Stomach (tissue), 9 donors: ENCODE results near the gene MAP7. TPM values are rescaled to one million over a fixed set of nuclear protein-coding genes. Genes with fewer than 3 reads are reported as not detected.

Experiments used
- DNase-seq, 2 donors: peaks; one replicate each; pipeline versions ENCODE4 v3.0.0 to v3.0.0-alpha.2; 2013 to 2019
- H3K27ac ChIP-seq, 5 donors: fragments of 200-600 bp in 4 of 5; sonication (generic) in 4 of 5; one replicate each; pipeline ENCODE4 v1.5.1; 2013 to 2019; ENCODE audit warnings: mild to moderate bottlenecking in 1 of 5, moderate library complexity in 1 of 5
- H3K27me3 ChIP-seq, 3 donors: fragments of 200-600 bp; sonication (generic); one replicate each; pipeline ENCODE4 v1.5.1; 2017 to 2019; ENCODE audit warnings: mixed run types in 1 of 3
- H3K36me3 ChIP-seq, 4 donors: fragments of 200-600 bp; sonication (generic); 1 replicate in 3 of 4; 2 replicates in 1 of 4; pipeline ENCODE4 v1.5.1; 2016 to 2019
- H3K4me1 ChIP-seq, 4 donors: fragments of 200-600 bp; sonication (generic); one replicate each; pipeline ENCODE4 v1.5.1; 2016 to 2019
- H3K4me3 ChIP-seq, 4 donors: fragments of 200-600 bp; sonication (generic) in 3 of 4; one replicate each; pipeline ENCODE4 v1.5.1; 2016 to 2019; ENCODE audit warnings: mild to moderate bottlenecking in 1 of 4
- H3K9me3 ChIP-seq, 4 donors: fragments of 200-600 bp; sonication (generic); one replicate each; pipeline ENCODE4 v1.5.1; 2016 to 2019
- EP300 ChIP-seq: sonication (generic); formaldehyde crosslinking; IDR thresholded peaks from one replicate; pipeline ENCODE4 v1.6.1; 2017; ENCODE audit warnings: antibody characterized with exemption
- POLR2A ChIP-seq, 4 donors: fragments of 450-650 bp; IDR thresholded peaks; one replicate each; pipeline ENCODE4 v1.6.1; 2016; ENCODE audit warnings: antibody characterized with exemption in 4 of 4, control low read depth in 2 of 4, mild to moderate bottlenecking in 1 of 4, moderate library complexity in 1 of 4
- POLR2AphosphoS5 ChIP-seq, 3 donors: sonication (generic); formaldehyde crosslinking; IDR thresholded peaks; one replicate each; pipeline ENCODE4 v1.6.1; 2016; ENCODE audit warnings: antibody characterized with exemption in 3 of 3
- WGBS, 5 donors: extraction: QIAGEN DNeasy Blood & Tissue Kit in 3 of 5; methylation state at CpG; one replicate each; pipeline versions ENCODE4 v1.1.5 to v1.1.7; 2013 to 2018; 5-methylcytosine and 5-hydroxymethylcytosine counted together
- intact Hi-C: fragments of 100-400 bp; cut with DNase I; formaldehyde crosslinking; loops from one replicate; pipeline ENCODE4 v1.15.1; 2023; ENCODE audit warnings: low total_unique reads
- polyA plus RNA-seq, 3 donors: library from polyadenylated mRNA; stranded (reverse); fragments of 200-250 nt; gene quantifications; one replicate each; pipeline ENCODE4 v1.2.3, GENCODE V29; 2013
- small RNA-seq, 4 donors: library from RNA; depleted of rRNA; stranded (forward); fragments of <200 nt; gene quantifications; one replicate each; pipeline ENCODE3, GENCODE V24; 2016
- total RNA-seq, 5 donors: library from RNA; depleted of rRNA; stranded (reverse); fragments of >200 nt; gene quantifications; one replicate each; pipeline versions ENCODE4 v1.1.0 to v1.2.3, GENCODE V29; 2014 to 2016
- TF ChIP-seq, protein P1 (sequence below), 7 experiments: fragments of 450-650 bp in 4 of 7; fragments of 200-600 bp in 3 of 7; sonication (generic) in 3 of 7; IDR thresholded peaks; one replicate each; pipeline ENCODE4 v1.5.1; 2016 to 2019; ENCODE audit warnings: antibody characterized with exemption in 7 of 7, control low read depth in 2 of 7, mild to moderate bottlenecking in 1 of 7
- donor health status: healthy with polysubstance abuse.
- donor health status: Bipolar disorder and iron deficiency.
- donor health status: healthy.

Gene MAP7
- total and polyA plus RNA-seq, 8 donors, result 2.3 to 28.3 (median 9.7) TPM

- no peak overlapping the region for H3K27ac ChIP-seq
- H3K27me3 ChIP-seq, result no peaks in the 10 kb centered on the region
- no peak for DNase-seq
- no peaks in the 10 kb centered on the region for H3K9me3 ChIP-seq
- H3K4me1 ChIP-seq, result no peaks in the 10 kb centered on the region
- 84 to 94% (median 92%) methylated on average over 3 of the region's 3 CpGs for WGBS, 5 donors
- TF ChIP-seq POLR2A (IDR thresholded peaks at IDR 0.05) (no peak), EP300 (no peak)
- intact Hi-C loops, result no loop called here
- no peaks in the 10 kb centered on the region for H3K36me3 ChIP-seq
- no peak overlapping the region for H3K4me3 ChIP-seq
Measured at GRCh38 chr6:136303516-136303915, 246.7 kb downstream of the MAP7 start.

- Histone ChIP-seq H3K4me3 (no peak overlapping the region), H3K4me1 (peaks cover 4 to 16% (median 11%) of the 10 kb centered on the region in 4 donors)
Measured at GRCh38 chr6:136294621-136295020, 255.6 kb downstream of the MAP7 start.

More at GRCh38 chr6:136294621-136295020, 255.6 kb downstream of the MAP7 start:
- 85 to 94% (median 91%) methylated on average over 3 of the region's 3 CpGs for WGBS, 5 donors
- no peak for TF ChIP-seq POLR2A (IDR thresholded peaks at IDR 0.05)
- TF ChIP-seq EP300, result no peak
- no peak for TF ChIP-seq POLR2AphosphoS5 (IDR thresholded peaks at IDR 0.05)
- TF ChIP-seq, protein P1, sequence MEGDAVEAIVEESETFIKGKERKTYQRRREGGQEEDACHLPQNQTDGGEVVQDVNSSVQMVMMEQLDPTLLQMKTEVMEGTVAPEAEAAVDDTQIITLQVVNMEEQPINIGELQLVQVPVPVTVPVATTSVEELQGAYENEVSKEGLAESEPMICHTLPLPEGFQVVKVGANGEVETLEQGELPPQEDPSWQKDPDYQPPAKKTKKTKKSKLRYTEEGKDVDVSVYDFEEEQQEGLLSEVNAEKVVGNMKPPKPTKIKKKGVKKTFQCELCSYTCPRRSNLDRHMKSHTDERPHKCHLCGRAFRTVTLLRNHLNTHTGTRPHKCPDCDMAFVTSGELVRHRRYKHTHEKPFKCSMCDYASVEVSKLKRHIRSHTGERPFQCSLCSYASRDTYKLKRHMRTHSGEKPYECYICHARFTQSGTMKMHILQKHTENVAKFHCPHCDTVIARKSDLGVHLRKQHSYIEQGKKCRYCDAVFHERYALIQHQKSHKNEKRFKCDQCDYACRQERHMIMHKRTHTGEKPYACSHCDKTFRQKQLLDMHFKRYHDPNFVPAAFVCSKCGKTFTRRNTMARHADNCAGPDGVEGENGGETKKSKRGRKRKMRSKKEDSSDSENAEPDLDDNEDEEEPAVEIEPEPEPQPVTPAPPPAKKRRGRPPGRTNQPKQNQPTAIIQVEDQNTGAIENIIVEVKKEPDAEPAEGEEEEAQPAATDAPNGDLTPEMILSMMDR (IDR thresholded peaks at IDR 0.05), result no peak
- intact Hi-C loops, result no loop called here
- no peak for DNase-seq
- Histone ChIP-seq H3K27ac (no peak overlapping the region), H3K27me3 (no peaks in the 10 kb centered on the region), H3K36me3 (no peaks in the 10 kb centered on the region), H3K9me3 (no peaks in the 10 kb centered on the region)

Small RNA genes within 50 kb of the gene (small RNA-seq; reads per million reads assigned to genes)
- gene AL023284.1 (0 reads per million in 4 donors), gene NDUFS5P1 (0 reads per million in 4 donors)

Other genes starting within 250 kb of the MAP7 start
- gene MAP3K5, start 242.1 kb upstream of the MAP7 start, total RNA-seq, result 10 to 100 TPM; 23.2 to 40.3 (median 24.5) TPM
- gene MAP3K5, start 242.1 kb upstream of the MAP7 start, polyA plus RNA-seq, result 10 to 100 TPM in 2 of 3 donors, 1 to 10 TPM in 1; 4.9 to 12.5 (median 12.4) TPM